K562 (cell line): Measurements from ENCODE around the gene PIK3CD. TPM values are rescaled to one million over a fixed set of nuclear protein-coding genes. Genes with fewer than 3 reads are reported as not detected.
A peak's percentile ranks its signal among the peaks of the same experiment; 100 is the strongest.

ENCODE experiments used
- BACH1 ChIP-seq: fragments of 200-800 bp; sonication (Bioruptor generic); IDR thresholded peaks from 2 replicates; pipeline ENCODE4 v1.6.1; 2016; ENCODE audit warnings: missing genetic modification characterization, missing compliant biosample characterization
- HNRNPH1 ChIP-seq: fragments of 200-400 bp; formaldehyde crosslinking; optimal IDR thresholded peaks from 2 replicates; pipeline ENCODE3; 2017; ENCODE audit warnings: low read depth, mild to moderate bottlenecking, low read length, moderate library complexity
- NFXL1 ChIP-seq: fragments of 450-650 bp; formaldehyde crosslinking; IDR thresholded peaks from 2 replicates; pipeline ENCODE4 v1.4.0; 2021; ENCODE audit warnings: mild to moderate bottlenecking
- RB1 ChIP-seq: fragments of 450-650 bp; IDR thresholded peaks from 2 replicates; pipeline ENCODE4 v1.6.1; 2017; ENCODE audit warnings: low read depth, mild to moderate bottlenecking
- SFPQ ChIP-seq: fragments of 200-400 bp; formaldehyde crosslinking; IDR thresholded peaks from 2 replicates; pipeline ENCODE4 v1.6.1; 2017; ENCODE audit warnings: mild to moderate bottlenecking, low read depth, low read length, moderate library complexity
- ZBTB11 ChIP-seq, 3 experiments: fragments of 200-800 bp in 1 of 3; fragments of 250-450 bp in 1 of 3; fragments of 450-650 bp in 1 of 3; sonication (Bioruptor Pico) in 1 of 3; sonication (Bioruptor generic) in 1 of 3; formaldehyde crosslinking in 1 of 3; IDR thresholded peaks; 2 replicates each; pipeline versions ENCODE4 v1.6.1 to v1.8.0; 2016 to 2022; ENCODE audit warnings: mild to moderate bottlenecking in 2 of 3, missing genetic modification characterization in 2 of 3, missing compliant biosample characterization in 1 of 3, moderate library complexity in 1 of 3
- ZBTB17 ChIP-seq: fragments of 450-650 bp; formaldehyde crosslinking; IDR thresholded peaks from 2 replicates; pipeline ENCODE4 v1.4.0; 2020; ENCODE audit warnings: mild to moderate bottlenecking
- ZNF121 ChIP-seq: sonication (generic); formaldehyde crosslinking; conservative IDR thresholded peaks from 2 replicates; pipeline ENCODE4 v1.8.0; 2022; ENCODE audit warnings: missing genetic modification reagents
- ZNF444 ChIP-seq: fragments of 250-450 bp; sonication (Bioruptor Pico); IDR thresholded peaks from 2 replicates; pipeline ENCODE4 v1.4.0; 2020; ENCODE audit warnings: mild to moderate bottlenecking, moderate library complexity
- ZNF778 ChIP-seq: fragments of 450-650 bp; formaldehyde crosslinking; IDR thresholded peaks from 2 replicates; pipeline ENCODE4 v1.4.0; 2020; ENCODE audit warnings: mild to moderate bottlenecking, moderate library complexity
- polyA plus RNA-seq, 8 experiments: library from polyadenylated mRNA; depleted of rRNA in 4 of 8; stranded (reverse) in 5 of 8; unstranded in 3 of 8; fragments of >200 nt; fragmentation: Nextera tagmentation in 2 of 8; fragmentation: Illumina TruSeq in 1 of 8; extraction: Ambion mirVana in 2 of 8; extraction: Trizol in 1 of 8; gene quantifications; 2 replicates each; pipeline versions ENCODE4 v1.2.1 to v1.2.3, GENCODE V29; 2011 to 2014; ENCODE audit warnings: inconsistent platforms in 1 of 8, missing spikeins in 1 of 8
- total RNA-seq, 7 experiments: library from RNA; depleted of rRNA in 6 of 7; stranded (reverse); fragments of >200 nt in 6 of 7; fragmentation: Illumina TruSeq in 2 of 7; extraction: Trizol in 2 of 7; gene quantifications; 2 replicates each; pipeline versions ENCODE4 v1.2.1 to v1.2.3, GENCODE V29; 2011 to 2021; ENCODE audit warnings: low replicate concordance in 1 of 7
- TF ChIP-seq, protein P1 (sequence below): fragments of 450-650 bp; IDR thresholded peaks from 2 replicates; pipeline ENCODE4 v1.6.1; 2018; ENCODE audit warnings: mild to moderate bottlenecking, low read depth; ENCODE audit not compliant: partially characterized antibody
- TF ChIP-seq, protein P2 (sequence below), 2 experiments: fragments of 200-800 bp in 1 of 2; sonication (Bioruptor generic) in 1 of 2; sonication (generic) in 1 of 2; formaldehyde crosslinking in 1 of 2; IDR thresholded peaks in 1 of 2; conservative IDR thresholded peaks in 1 of 2; 2 replicates each; pipeline versions ENCODE4 v1.5.0 to v1.6.1; 2016 to 2020; ENCODE audit warnings: missing compliant biosample characterization in 1 of 2, missing genetic modification characterization in 1 of 2, missing genetic modification reagents in 1 of 2
- TF ChIP-seq, protein P3 (sequence below): sonication (generic); formaldehyde crosslinking; IDR thresholded peaks from 2 replicates; pipeline ENCODE4 v1.9.0; 2022; ENCODE audit warnings: mild to moderate bottlenecking, missing genetic modification reagents
- TF ChIP-seq, protein P4 (sequence below): fragments of 450-650 bp; formaldehyde crosslinking; IDR thresholded peaks from 2 replicates; pipeline ENCODE4 v1.4.0; 2020; ENCODE audit warnings: mild to moderate bottlenecking, moderate library complexity

Gene PIK3CD
- total and polyA plus RNA-seq, 9 of the 15 experiments (the other 6 are each of a cell fraction or from before 2014, with no cell fraction given) = 1.8 to 20.8 (median 7.2) TPM

GRCh38 chr1:9615316-9616063, 36.0 kb upstream of the PIK3CD start (continued):
- TF ChIP-seq, protein P1, sequence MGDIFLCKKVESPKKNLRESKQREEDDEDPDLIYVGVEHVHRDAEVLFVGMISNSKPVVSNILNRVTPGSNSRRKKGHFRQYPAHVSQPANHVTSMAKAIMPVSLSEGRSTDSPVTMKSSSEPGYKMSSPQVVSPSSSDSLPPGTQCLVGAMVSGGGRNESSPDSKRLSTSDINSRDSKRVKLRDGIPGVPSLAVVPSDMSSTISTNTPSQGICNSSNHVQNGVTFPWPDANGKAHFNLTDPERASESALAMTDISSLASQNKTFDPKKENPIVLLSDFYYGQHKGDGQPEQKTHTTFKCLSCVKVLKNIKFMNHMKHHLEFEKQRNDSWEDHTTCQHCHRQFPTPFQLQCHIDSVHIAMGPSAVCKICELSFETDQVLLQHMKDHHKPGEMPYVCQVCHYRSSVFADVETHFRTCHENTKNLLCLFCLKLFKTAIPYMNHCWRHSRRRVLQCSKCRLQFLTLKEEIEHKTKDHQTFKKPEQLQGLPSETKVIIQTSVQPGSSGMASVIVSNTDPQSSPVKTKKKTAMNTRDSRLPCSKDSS = no peak
- TF ChIP-seq, protein P2, sequence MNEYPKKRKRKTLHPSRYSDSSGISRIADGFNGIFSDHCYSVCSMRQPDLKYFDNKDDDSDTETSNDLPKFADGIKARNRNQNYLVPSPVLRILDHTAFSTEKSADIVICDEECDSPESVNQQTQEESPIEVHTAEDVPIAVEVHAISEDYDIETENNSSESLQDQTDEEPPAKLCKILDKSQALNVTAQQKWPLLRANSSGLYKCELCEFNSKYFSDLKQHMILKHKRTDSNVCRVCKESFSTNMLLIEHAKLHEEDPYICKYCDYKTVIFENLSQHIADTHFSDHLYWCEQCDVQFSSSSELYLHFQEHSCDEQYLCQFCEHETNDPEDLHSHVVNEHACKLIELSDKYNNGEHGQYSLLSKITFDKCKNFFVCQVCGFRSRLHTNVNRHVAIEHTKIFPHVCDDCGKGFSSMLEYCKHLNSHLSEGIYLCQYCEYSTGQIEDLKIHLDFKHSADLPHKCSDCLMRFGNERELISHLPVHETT (CRISPR knock-in tag; conservative IDR thresholded peaks at IDR 0.05 in 1 of 2, IDR thresholded peaks at IDR 0.05 in 1 of 2) = no peak
- TF ChIP-seq, protein P3, sequence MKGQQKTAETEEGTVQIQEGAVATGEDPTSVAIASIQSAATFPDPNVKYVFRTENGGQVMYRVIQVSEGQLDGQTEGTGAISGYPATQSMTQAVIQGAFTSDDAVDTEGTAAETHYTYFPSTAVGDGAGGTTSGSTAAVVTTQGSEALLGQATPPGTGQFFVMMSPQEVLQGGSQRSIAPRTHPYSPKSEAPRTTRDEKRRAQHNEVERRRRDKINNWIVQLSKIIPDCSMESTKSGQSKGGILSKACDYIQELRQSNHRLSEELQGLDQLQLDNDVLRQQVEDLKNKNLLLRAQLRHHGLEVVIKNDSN (CRISPR knock-in tag) = peak; percentile 34; the same call in 1 of the 2 replicates
- TF ChIP-seq ZBTB17 (CRISPR knock-in tag) = 0 out of 2 replicates have a peak, but pooled peaks have one; percentile 16
- TF ChIP-seq ZBTB11 (CRISPR knock-in tag; IDR thresholded peaks at IDR 0.05) = no peak
- no peak for TF ChIP-seq NFXL1 (CRISPR knock-in tag)
- TF ChIP-seq SFPQ = no peak
- TF ChIP-seq, protein P4, sequence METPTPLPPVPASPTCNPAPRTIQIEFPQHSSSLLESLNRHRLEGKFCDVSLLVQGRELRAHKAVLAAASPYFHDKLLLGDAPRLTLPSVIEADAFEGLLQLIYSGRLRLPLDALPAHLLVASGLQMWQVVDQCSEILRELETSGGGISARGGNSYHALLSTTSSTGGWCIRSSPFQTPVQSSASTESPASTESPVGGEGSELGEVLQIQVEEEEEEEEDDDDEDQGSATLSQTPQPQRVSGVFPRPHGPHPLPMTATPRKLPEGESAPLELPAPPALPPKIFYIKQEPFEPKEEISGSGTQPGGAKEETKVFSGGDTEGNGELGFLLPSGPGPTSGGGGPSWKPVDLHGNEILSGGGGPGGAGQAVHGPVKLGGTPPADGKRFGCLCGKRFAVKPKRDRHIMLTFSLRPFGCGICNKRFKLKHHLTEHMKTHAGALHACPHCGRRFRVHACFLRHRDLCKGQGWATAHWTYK (CRISPR knock-in tag) = 0 out of 2 replicates have a peak, but pooled peaks have one; percentile 56
- TF ChIP-seq HNRNPH1 = no peak
- TF ChIP-seq ZNF778 (CRISPR knock-in tag) = no peak
- no peak for TF ChIP-seq ZNF444
- peak; percentile 49; the same call in 1 of the 2 replicates for TF ChIP-seq RB1
- no peak for TF ChIP-seq ZNF121
- TF ChIP-seq BACH1 (tag) = no peak
